ENCODE results near the gene PCK1. TPM values are rescaled to one million over a fixed set of nuclear protein-coding genes. Genes with fewer than 3 reads are reported as not detected.

PCK1 gene
- total RNA-seq, 1 donor from 2014 or later, result 7.7 TPM

- no peak for TF ChIP-seq CTCF (IDR thresholded peaks at IDR 0.05)
- intact Hi-C loops (cut with DNase I), result no loop called here
- Histone ChIP-seq H3K9me3 (no peaks in the 10 kb centered on the region), H3K27ac (no peak overlapping the region), H3K27me3 (no peaks in the 10 kb centered on the region), H3K4me1 (no peaks in the 10 kb centered on the region), H3K4me3 (no peak overlapping the region), H3K36me3 (no peaks in the 10 kb centered on the region)
- no peak for DNase-seq (ENCODE audit: low spot score in 2 of 2)
Observed at GRCh38 chr20:57555457-57556184, 5.3 kb upstream of the PCK1 start.

DNA sequence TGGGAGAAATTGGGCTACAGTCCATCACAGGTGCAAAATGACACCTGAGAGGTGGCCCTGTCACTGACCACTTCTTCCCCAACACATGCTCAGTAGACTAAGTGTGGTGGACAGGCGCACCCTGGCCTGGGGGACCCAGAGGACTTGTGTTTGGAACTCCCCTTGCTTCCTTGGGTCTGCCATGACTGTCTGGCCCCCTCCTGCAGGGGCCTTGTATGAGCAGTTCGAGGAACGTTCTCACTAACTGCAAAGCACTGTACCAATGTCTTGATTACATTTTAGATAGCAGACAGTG, 4.0 kb upstream of the PCK1 start:
- Histone ChIP-seq H3K4me3 (no peak overlapping the region), H3K36me3 (no peaks in the 10 kb centered on the region), H3K27ac (no peak overlapping the region), H3K4me1 (no peaks in the 10 kb centered on the region), H3K27me3 (no peaks in the 10 kb centered on the region), H3K9me3 (no peaks in the 10 kb centered on the region)
- DNase-seq (ENCODE audit: low spot score in 2 of 2), result no peak
- no peak for TF ChIP-seq CTCF (IDR thresholded peaks at IDR 0.05)
- intact Hi-C loops (cut with DNase I), result no loop called here

- H3K9me3 ChIP-seq, result no peaks in the 10 kb centered on the region
- no peaks in the 10 kb centered on the region for H3K4me1 ChIP-seq
- intact Hi-C loops (cut with DNase I), result no loop called here
- no peak for TF ChIP-seq CTCF (IDR thresholded peaks at IDR 0.05)
- no peaks in the 10 kb centered on the region for H3K36me3 ChIP-seq
- no peaks in the 10 kb centered on the region for H3K27me3 ChIP-seq
- no peak overlapping the region for H3K27ac ChIP-seq
- no peak for DNase-seq (ENCODE audit: low spot score in 2 of 2)
- no peak overlapping the region for H3K4me3 ChIP-seq
Observed at GRCh38 chr20:57557926-57558613, 2.8 kb upstream of the PCK1 start.

GRCh38 chr20:57558614-57559288, 2.2 kb upstream of the PCK1 start:
- TF ChIP-seq CTCF (IDR thresholded peaks at IDR 0.05), result no peak
- DNase-seq (ENCODE audit: low spot score in 2 of 2), result no peak
- Histone ChIP-seq H3K27ac (no peak overlapping the region), H3K27me3 (no peaks in the 10 kb centered on the region), H3K4me1 (no peaks in the 10 kb centered on the region), H3K4me3 (no peak overlapping the region), H3K36me3 (no peaks in the 10 kb centered on the region), H3K9me3 (no peaks in the 10 kb centered on the region)
- intact Hi-C loops (cut with DNase I), result no loop called here

- DNase-seq (ENCODE audit: low spot score in 2 of 2), result no peak
- Histone ChIP-seq H3K9me3 (no peaks in the 10 kb centered on the region), H3K4me1 (no peaks in the 10 kb centered on the region), H3K36me3 (no peaks in the 10 kb centered on the region), H3K4me3 (no peak overlapping the region), H3K27me3 (no peaks in the 10 kb centered on the region), H3K27ac (no peak overlapping the region)
- intact Hi-C loops (cut with DNase I), result no loop called here
- TF ChIP-seq CTCF (IDR thresholded peaks at IDR 0.05), result no peak
Observed at GRCh38 chr20:57559289-57559634, 1.6 kb upstream of the PCK1 start.
